ENCODE results near the gene THYN1. TPM values are rescaled to one million over a fixed set of nuclear protein-coding genes. Genes with fewer than 3 reads are reported as not detected.

THYN1 gene
- total RNA-seq, 1 experiment from 2014 or later, result 97.0 TPM

DNA sequence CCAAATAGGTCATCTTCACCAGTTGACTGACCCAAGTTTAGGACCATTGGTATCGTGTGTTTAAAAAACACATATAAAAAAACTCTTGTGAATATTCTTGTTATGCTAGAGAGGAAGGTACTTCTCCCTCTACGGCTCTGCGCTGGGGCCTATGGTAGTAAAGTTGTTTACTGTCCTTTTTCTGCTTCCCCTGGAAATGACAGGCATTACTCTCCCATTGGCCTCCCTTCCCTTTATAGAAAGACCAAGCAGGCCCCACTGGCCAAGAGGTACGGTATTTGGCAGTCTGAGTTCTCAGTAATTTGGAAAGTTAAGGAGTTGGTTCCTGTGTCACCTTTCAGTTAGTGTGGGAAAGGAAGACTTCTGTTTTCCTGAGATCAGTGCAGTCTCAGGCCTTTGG is 6.5 kb downstream of the THYN1 start:
- no peak overlapping the region for H2BK20ac ChIP-seq (ENCODE audit: low read depth, low read length, poor library complexity, severe bottlenecking)
- Mint-ChIP-seq H3K36me3 (ENCODE audit: insufficient read depth in 1 of 3, low read depth in 3 of 3) (peaks cover 30 to 72% (median 38%) of the 10 kb centered on the region in 3 experiments), H3K27ac (no peak overlapping the region; a peak in 2 of 7 replicates), H3K4me3 (no peak overlapping the region), H3K4me1 (peaks cover 10 to 12% of the 10 kb centered on the region in 2 experiments), H3K9me3 (no peaks in the 10 kb centered on the region), H3K27me3 (ENCODE audit: low read depth) (no peaks in the 10 kb centered on the region)
- H2BK12ac ChIP-seq (ENCODE audit: insufficient read length, low read depth, low read length), result no peak overlapping the region
- no peaks in the 10 kb centered on the region for H4K20me1 ChIP-seq (ENCODE audit: control insufficient read depth, insufficient read depth, insufficient read length)
- H3K9ac ChIP-seq (ENCODE audit: extremely low read depth, insufficient read length, low read length), result no peak overlapping the region
- no peak overlapping the region for H4K8ac ChIP-seq (replicated peaks; ENCODE audit: insufficient read length, low read depth, low read length)
- H3K4me1 ChIP-seq (ENCODE audit: insufficient read depth, low read length), result no peaks in the 10 kb centered on the region
- H2AK5ac ChIP-seq (ENCODE audit: insufficient read length, low read length), result no peak overlapping the region
- H4K91ac ChIP-seq (ENCODE audit: insufficient read length, low read depth, low read length), result no peak overlapping the region
- H2BK120ac ChIP-seq (ENCODE audit: low read depth, low read length, poor library complexity, severe bottlenecking), result no peak overlapping the region
- no peak overlapping the region for H3K23ac ChIP-seq (ENCODE audit: insufficient read length, low read depth, low read length)
- no peaks in the 10 kb centered on the region for H3K9me3 ChIP-seq (ENCODE audit: control insufficient read depth, low read depth, low read length)
- no peaks in the 10 kb centered on the region for H3K23me2 ChIP-seq (ENCODE audit: insufficient read length, low read depth, low read length, poor library complexity, severe bottlenecking)
- H2BK15ac ChIP-seq (ENCODE audit: low read depth, low read length), result no peak overlapping the region
- TF ChIP-seq, protein P1, sequence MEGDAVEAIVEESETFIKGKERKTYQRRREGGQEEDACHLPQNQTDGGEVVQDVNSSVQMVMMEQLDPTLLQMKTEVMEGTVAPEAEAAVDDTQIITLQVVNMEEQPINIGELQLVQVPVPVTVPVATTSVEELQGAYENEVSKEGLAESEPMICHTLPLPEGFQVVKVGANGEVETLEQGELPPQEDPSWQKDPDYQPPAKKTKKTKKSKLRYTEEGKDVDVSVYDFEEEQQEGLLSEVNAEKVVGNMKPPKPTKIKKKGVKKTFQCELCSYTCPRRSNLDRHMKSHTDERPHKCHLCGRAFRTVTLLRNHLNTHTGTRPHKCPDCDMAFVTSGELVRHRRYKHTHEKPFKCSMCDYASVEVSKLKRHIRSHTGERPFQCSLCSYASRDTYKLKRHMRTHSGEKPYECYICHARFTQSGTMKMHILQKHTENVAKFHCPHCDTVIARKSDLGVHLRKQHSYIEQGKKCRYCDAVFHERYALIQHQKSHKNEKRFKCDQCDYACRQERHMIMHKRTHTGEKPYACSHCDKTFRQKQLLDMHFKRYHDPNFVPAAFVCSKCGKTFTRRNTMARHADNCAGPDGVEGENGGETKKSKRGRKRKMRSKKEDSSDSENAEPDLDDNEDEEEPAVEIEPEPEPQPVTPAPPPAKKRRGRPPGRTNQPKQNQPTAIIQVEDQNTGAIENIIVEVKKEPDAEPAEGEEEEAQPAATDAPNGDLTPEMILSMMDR (conservative IDR thresholded peaks at IDR 0.05), result no peak
- H3K27me3 ChIP-seq (ENCODE audit: insufficient read depth, low read length), result no peaks in the 10 kb centered on the region
- no peak overlapping the region for H3T11ph ChIP-seq (ENCODE audit: low read length)
- no peak overlapping the region for H4K5ac ChIP-seq (ENCODE audit: insufficient read length, low read depth, low read length)
- no peak overlapping the region for H2AFZ ChIP-seq (ENCODE audit: low read length)
- H2BK5ac ChIP-seq (ENCODE audit: insufficient read length, low read length), result no peak overlapping the region
- no peak overlapping the region for H3K14ac ChIP-seq (ENCODE audit: insufficient read depth, low read length)
- H3K27ac ChIP-seq (ENCODE audit: insufficient read length, low read depth, low read length), result no peak overlapping the region
- no peak overlapping the region for H3K56ac ChIP-seq (ENCODE audit: insufficient read length, low read depth, low read length)
- WGBS (ENCODE audit: extremely low coverage, insufficient read length, low lambda C conversion rate), result no CpG with 5 or more reads among the region's 4 CpGs
- no peak for DNase-seq
- no peaks in the 10 kb centered on the region for H3K79me2 ChIP-seq (ENCODE audit: insufficient read depth, low read length)
- no peaks in the 10 kb centered on the region for H3K79me1 ChIP-seq (ENCODE audit: insufficient read depth, low read depth, low read length, poor library complexity, severe bottlenecking)
- H3K4ac ChIP-seq (ENCODE audit: low read depth, low read length), result no peak overlapping the region
- no peak overlapping the region for H3K18ac ChIP-seq (ENCODE audit: insufficient read length, low read depth, low read length)
- no peak overlapping the region for H3K4me2 ChIP-seq (ENCODE audit: insufficient read depth, insufficient read length, low read length)

All from H9 (cell line).